Mesothelial cell of epicardium (in vitro differentiated cells): ENCODE measurements around the gene PER1. TPM values are rescaled to one million over a fixed set of nuclear protein-coding genes. Genes with fewer than 3 reads are reported as not detected.

Experiments used
- DNase-seq, 2 experiments: peaks; one replicate each; pipeline ENCODE4 v3.0.0; 2021; ENCODE audit warnings: low spot score in 2 of 2; ENCODE audit not compliant: unreplicated experiment in 2 of 2
- H3K27ac Mint-ChIP-seq: 2 replicates; pipeline ENCODE4 v1.8.0; 2021; ENCODE audit warnings: mixed read lengths
- H3K27me3 Mint-ChIP-seq: 2 replicates; pipeline ENCODE4 v1.8.0; 2021; ENCODE audit warnings: low read depth, mixed read lengths
- H3K36me3 Mint-ChIP-seq: 2 replicates; pipeline ENCODE4 v1.8.0; 2021; ENCODE audit warnings: mixed read lengths
- H3K4me1 Mint-ChIP-seq: 2 replicates; pipeline ENCODE4 v1.8.0; 2021; ENCODE audit warnings: mixed read lengths
- H3K4me3 Mint-ChIP-seq: 2 replicates; pipeline ENCODE4 v1.8.0; 2021; ENCODE audit warnings: mild to moderate bottlenecking, moderate library complexity, mixed read lengths
- H3K9me3 Mint-ChIP-seq: 2 replicates; pipeline ENCODE4 v1.8.0; 2021; ENCODE audit warnings: mixed read lengths
- total RNA-seq: library from RNA; stranded (reverse); gene quantifications from 3 replicates; pipeline ENCODE4 v1.2.1, GENCODE V29; 2021
- TF ChIP-seq, protein P1 (sequence below): fragments of 200-600 bp; sonication (generic); IDR thresholded peaks from one replicate; pipeline ENCODE4 v1.5.0; 2021; ENCODE audit warnings: antibody characterized with exemption; ENCODE audit not compliant: unreplicated experiment

The PER1 gene
- total RNA-seq, 1 donor from 2014 or later = 70.2 TPM

DNA sequence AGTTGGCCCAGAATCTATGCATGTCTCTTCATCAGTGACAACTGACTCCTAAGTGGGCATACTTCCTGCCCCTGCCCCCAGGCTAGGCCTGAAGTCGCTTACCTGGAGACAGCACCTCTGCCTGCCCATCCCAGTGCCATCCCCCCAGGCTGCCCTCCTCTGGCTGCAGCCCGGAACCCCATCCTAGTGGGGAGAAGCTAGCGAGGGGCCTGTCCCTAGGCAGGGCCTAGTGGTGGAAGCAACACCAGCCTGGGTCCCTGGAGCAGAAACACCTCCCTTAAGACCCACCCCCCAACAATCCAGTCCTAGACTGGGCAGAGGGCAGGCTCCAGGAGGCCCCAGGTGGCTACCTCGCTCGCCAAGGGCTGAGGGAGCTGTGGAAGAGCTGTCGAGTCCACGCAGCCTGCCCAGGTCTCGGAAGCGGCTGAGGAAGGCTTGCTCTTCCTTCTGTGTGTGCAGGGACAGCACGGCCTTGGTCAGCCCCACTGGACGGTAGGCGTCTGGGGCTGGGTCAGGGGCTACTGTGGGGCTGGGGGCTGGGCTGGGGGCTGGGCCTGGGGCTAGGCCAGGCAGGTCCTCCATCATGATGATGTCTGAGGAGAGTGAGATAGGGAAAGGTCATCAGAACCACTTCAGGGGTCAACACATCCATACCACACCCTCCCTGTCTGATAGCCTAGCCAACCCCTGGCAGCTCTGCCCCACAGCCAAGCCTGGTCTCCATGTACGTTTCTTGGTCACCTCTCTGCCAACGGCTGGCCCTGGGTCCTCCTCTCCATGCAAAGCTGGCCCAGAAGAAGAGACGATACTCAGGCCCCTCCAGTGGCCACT is 7.6 kb downstream of the PER1 start:
- TF ChIP-seq, protein P1, sequence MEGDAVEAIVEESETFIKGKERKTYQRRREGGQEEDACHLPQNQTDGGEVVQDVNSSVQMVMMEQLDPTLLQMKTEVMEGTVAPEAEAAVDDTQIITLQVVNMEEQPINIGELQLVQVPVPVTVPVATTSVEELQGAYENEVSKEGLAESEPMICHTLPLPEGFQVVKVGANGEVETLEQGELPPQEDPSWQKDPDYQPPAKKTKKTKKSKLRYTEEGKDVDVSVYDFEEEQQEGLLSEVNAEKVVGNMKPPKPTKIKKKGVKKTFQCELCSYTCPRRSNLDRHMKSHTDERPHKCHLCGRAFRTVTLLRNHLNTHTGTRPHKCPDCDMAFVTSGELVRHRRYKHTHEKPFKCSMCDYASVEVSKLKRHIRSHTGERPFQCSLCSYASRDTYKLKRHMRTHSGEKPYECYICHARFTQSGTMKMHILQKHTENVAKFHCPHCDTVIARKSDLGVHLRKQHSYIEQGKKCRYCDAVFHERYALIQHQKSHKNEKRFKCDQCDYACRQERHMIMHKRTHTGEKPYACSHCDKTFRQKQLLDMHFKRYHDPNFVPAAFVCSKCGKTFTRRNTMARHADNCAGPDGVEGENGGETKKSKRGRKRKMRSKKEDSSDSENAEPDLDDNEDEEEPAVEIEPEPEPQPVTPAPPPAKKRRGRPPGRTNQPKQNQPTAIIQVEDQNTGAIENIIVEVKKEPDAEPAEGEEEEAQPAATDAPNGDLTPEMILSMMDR = no peak
- Mint-ChIP-seq H3K27ac (no peak overlapping the region), H3K27me3 (no peaks in the 10 kb centered on the region), H3K4me1 (no peaks in the 10 kb centered on the region), H3K9me3 (no peaks in the 10 kb centered on the region), H3K4me3 (no peak overlapping the region), H3K36me3 (peaks cover 44% of the 10 kb centered on the region)
- no peak for DNase-seq

DNA sequence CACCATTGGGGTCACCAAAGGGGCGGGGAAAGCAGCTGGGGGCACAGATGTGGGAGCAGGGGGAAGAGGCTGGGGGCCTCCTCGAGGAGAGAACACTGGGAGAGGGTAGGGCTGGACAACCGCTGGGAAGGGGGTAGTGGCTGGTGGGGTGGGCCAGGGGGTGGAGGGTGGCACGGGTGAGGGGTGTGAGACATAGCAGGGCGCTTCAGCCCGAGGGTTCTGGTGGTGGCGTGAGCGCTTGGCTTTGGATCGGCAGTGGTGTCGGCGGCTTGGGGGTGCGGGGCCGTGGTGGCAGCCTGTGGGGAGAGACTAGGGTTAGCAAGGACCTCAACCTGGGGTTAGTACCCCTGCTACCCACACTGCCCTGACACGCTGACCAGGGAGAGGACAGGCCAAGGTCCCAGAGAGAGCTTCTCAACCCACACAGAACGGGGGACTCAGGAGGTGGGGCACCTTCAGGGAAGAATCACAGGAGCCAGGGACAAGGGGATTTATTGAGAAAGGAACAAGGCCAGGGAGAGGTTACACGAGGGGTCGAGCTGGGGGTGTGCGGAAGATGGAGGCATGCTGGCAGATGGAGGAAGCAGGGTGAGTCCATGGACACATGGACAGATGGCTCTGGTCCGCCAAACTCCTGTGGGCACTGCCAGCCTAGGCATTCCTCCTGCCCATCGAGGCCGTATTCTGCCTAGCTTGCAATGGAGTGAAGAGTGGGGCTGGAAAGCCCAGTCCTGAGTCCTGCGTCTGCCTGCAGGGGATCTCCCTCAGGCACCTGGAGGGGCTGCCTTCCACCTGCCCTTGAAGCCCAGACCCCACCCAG is 8.4 kb downstream of the PER1 start:
- H3K4me3 Mint-ChIP-seq = no peak overlapping the region
- H3K27me3 Mint-ChIP-seq = no peaks in the 10 kb centered on the region
- H3K36me3 Mint-ChIP-seq = peaks cover 42% of the 10 kb centered on the region
- H3K9me3 Mint-ChIP-seq = no peaks in the 10 kb centered on the region
- DNase-seq = no peak
- no peak overlapping the region for H3K27ac Mint-ChIP-seq
- H3K4me1 Mint-ChIP-seq = no peaks in the 10 kb centered on the region
- TF ChIP-seq, protein P1 = no peak

DNA sequence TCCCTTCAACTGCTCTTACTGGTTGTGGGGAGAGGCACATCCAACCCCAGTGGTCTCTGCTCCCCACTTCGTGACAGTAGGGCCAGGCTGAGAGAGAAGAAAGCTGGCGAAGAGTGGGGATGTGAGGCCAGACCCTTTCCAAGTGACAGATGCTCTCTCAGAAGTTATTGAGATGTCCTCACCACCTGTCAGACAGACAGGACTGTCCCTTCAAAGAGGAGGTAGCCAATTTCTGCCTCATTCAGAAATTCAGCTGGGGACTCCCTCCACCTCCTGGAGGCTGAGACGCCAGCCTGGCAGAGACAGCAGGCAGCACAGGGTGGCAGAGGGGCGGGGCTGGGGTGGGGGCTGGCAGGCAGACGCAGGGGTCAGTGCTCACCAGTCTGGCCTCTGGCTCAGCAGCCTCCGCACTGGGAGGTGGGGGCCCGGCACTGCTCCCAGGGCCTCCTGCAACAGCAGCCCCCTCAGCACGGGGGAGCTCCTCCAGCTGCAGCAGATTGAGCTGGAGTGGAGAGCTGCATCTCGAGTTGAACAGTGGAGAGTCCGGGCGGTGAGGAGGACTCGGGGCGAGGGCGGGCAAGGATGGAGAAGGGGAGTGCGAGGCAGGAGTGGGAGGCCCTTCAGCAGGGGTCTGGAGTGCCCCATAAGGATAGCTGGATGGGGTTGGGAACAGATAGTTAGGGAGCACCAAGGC is 9.2 kb downstream of the PER1 start:
- TF ChIP-seq, protein P1 = no peak
- H3K36me3 Mint-ChIP-seq = peaks cover 37% of the 10 kb centered on the region
- H3K9me3 Mint-ChIP-seq = no peaks in the 10 kb centered on the region
- no peak overlapping the region for H3K27ac Mint-ChIP-seq
- no peaks in the 10 kb centered on the region for H3K27me3 Mint-ChIP-seq
- H3K4me3 Mint-ChIP-seq = no peak overlapping the region
- no peaks in the 10 kb centered on the region for H3K4me1 Mint-ChIP-seq
- DNase-seq = no peak

DNA sequence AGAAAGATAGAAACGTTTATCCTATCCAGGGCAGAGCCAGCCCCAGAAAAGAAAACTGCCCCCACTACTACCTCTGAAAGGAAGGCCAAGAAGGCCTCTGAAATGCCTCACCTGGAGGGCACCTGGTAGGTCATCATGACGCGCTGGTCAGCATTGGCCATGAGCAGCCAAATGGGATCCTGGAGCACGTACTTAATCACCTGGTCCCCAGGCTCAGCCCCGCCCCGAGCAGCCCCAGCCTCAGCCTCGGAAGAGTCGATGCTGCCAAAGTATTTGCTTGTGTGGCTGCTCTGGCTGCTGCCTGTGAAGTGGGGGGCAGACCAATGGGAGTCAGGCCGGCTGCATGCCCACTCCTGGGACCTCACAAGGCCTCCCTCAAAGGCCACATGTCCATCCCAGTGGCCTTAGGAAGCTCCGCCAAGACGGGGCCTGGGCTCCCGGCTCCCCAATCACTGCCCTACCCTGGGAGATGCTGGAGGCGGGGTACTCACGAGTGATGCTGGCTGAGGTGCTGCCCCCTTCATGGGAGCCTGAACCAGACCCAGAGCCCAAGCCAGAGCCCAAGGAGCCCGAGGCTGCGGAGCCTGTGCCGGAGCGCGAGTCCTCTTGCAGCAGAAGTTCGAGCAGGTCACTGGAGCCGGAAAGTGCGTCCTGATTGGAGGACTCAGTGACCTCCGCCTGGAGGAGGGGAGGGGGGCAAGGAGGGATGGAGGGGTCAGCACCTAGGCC is 9.9 kb downstream of the PER1 start:
- Mint-ChIP-seq H3K27me3 (no peaks in the 10 kb centered on the region), H3K27ac (no peak overlapping the region), H3K9me3 (no peaks in the 10 kb centered on the region), H3K36me3 (peaks cover 34% of the 10 kb centered on the region), H3K4me3 (no peak overlapping the region), H3K4me1 (no peaks in the 10 kb centered on the region)
- no peak for DNase-seq
- TF ChIP-seq, protein P1 = no peak

DNA sequence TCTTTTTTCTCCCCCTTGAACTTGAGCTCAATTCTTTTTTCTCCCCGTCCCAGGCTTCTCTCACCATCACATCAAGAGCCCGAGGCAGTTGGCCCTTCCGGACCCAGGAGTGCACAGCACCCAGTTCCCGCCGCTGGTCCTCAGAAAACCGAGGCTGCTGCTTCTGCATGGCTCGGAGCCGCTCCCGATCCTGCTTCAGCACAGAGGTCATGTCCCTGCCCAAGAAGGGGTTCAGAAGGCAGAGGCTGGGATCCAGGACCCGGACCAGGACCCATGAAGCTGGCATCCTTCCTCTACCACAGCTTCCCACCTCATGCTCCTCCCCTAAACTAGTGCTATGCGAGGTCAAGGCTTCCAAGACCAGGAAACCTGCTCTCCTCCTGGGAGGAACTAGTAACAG is 10.5 kb downstream of the PER1 start:
- no peak overlapping the region for H3K27ac Mint-ChIP-seq
- DNase-seq = no peak
- H3K36me3 Mint-ChIP-seq = peaks cover 31% of the 10 kb centered on the region
- H3K9me3 Mint-ChIP-seq = no peaks in the 10 kb centered on the region
- TF ChIP-seq, protein P1 = no peak
- no peaks in the 10 kb centered on the region for H3K27me3 Mint-ChIP-seq
- no peaks in the 10 kb centered on the region for H3K4me1 Mint-ChIP-seq
- H3K4me3 Mint-ChIP-seq = no peak overlapping the region
